RWPE1 (cell line): ENCODE data around the gene CUX1.
A peak's percentile ranks its signal among the peaks of the same experiment; 100 is the strongest.

Experiments
- CTCF ChIA-PET: fragments of 350-600 bp; sonication (Branson Sonifier 250); formaldehyde crosslinking; extraction: SDS; loops from one replicate; lab custom pipeline; 2021; lab: Yijun Ruan, JAX
- POLR2A ChIA-PET: fragments of 400-600 bp; formaldehyde crosslinking; extraction: SDS; loops from one replicate; lab custom pipeline; 2020; ENCODE audit warnings: antibody characterized with exemption; ENCODE audit not compliant: low non-redundant PET; lab: Yijun Ruan, JAX
- DNase-seq: peaks from one replicate; pipeline ENCODE4 v3.0.0; 2012; ENCODE audit warnings: low spot score
- H3K27ac ChIP-seq: fragments of 450-650 bp; 2 replicates; pipeline ENCODE4 v1.5.1; 2017
- TF ChIP-seq, protein P1 (sequence below): fragments of 450-650 bp; conservative IDR thresholded peaks from 2 replicates; pipeline ENCODE4 v1.5.1; 2017; ENCODE audit warnings: low read depth, mild to moderate bottlenecking

The CUX1 gene

DNA sequence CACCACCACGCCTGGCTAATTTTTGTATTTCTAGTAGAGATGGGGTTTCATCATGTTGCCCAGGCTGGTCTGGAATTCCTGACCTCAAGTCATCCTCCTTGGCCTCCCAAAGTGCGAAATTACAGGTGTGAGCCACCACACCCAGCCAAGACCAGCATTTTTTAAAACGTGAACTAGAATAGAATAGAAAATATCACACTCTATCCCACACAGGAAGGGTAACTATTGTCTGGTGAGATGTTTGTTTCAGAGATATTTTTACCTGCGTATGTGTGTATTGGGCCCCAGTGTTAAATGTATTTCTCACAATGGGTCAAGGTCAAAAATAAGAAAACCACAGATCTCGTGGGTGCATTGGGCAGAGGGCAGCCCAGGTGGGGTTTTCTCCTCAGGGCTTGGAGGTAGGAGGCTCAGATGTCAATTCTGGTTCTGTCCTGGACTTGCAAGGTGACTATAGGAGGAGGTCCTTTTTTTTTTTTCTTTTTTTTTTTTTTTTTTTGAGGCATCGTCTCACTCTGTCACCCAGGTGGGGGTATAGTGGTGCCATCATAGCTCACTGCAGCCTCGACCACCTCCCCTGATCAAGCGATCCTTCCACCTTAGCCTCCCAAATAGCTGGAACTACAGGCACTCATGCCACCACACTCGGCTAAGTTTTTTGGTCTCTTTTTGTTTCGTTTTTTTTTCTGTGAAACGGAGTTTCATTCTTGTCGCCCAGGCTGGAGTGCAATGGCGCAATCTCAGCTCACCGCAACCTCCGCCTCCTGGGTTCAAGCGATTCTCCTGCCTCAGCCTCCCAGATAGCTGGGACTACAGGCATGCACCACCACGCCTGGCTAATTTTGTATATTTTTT is 488.2 kb downstream of the CUX1 start:
- ChIA-PET CTCF (no interaction called here), POLR2A (no interaction called here)
- no peak for DNase-seq
- TF ChIP-seq, protein P1, sequence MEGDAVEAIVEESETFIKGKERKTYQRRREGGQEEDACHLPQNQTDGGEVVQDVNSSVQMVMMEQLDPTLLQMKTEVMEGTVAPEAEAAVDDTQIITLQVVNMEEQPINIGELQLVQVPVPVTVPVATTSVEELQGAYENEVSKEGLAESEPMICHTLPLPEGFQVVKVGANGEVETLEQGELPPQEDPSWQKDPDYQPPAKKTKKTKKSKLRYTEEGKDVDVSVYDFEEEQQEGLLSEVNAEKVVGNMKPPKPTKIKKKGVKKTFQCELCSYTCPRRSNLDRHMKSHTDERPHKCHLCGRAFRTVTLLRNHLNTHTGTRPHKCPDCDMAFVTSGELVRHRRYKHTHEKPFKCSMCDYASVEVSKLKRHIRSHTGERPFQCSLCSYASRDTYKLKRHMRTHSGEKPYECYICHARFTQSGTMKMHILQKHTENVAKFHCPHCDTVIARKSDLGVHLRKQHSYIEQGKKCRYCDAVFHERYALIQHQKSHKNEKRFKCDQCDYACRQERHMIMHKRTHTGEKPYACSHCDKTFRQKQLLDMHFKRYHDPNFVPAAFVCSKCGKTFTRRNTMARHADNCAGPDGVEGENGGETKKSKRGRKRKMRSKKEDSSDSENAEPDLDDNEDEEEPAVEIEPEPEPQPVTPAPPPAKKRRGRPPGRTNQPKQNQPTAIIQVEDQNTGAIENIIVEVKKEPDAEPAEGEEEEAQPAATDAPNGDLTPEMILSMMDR, result no peak
- H3K27ac ChIP-seq, result 0 out of 2 replicates have a peak overlapping the region, but pooled peaks have one; percentile 37

DNA sequence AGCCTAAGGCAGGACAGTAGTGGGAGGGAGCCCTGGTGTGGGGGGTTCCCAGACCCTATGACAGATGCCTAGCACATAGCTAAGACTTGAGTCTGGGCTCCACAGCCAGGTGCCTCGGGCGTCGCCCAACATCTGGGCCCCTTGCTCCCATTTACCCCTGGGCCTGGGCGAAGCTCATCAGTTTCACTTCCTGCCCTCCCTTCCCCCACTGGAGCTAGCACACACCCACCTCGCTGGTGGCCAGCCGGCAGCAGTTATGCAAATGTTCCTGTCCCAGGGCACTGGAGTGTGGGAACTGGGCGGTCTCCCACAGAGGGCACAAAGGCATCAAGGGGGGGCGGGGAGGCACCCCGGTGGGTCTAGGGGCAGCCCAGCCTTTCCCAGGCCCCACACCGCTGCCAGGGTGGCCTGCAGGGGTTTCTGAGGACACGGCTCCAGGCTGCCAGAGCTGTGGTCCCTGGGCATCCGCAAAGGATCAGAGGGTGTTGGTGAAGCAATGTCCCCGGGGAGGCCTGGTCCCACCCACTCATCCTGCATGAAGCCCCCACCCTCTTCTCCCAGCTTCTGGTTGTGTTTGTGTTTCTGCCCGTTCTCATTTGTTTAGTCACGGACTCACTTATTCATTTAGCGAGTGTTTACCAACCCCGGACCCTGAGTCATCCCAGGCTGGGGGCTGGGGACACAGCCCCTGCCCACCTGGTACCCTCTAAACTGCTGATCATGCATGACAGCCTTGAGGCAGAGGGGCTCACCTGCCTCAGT is 489.7 kb downstream of the CUX1 start:
- POLR2A ChIA-PET, result no interaction called here
- no peak for DNase-seq
- TF ChIP-seq, protein P1, result no peak
- CTCF ChIA-PET, result interaction anchor here (1.0 kb wide), 1 partner anchor 18 kb away, joined by 3 read pairs; no protein-coding TSS in a partner anchor
- H3K27ac ChIP-seq, result peak overlapping the region; percentile 37

DNA sequence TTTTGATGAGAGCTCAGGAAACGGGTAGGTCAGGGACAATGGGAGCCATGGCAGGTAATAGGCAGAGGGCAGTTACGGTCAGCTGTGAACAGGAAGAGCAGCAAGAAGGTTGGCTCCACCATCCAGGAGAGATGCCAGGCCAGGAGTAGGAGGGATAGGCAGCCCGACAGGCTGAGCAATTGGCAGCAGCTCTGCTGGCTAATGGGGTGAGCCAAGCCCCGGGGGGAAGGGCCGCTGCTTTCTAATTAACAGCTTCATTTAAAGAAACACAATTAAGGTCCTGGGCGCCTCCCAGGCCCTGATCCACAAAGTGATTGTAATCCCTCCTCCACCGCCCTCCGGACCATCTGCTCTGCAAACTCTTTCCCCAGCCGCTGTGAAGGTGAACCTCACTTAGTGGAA is 493.0 kb downstream of the CUX1 start:
- no peak overlapping the region for H3K27ac ChIP-seq
- ChIA-PET CTCF (interaction anchor here (0.5 kb wide), 1 partner anchor 322 kb away, joined by 3 read pairs; no protein-coding TSS in a partner anchor), POLR2A (no interaction called here)
- TF ChIP-seq, protein P1, result no peak
- no peak for DNase-seq

DNA sequence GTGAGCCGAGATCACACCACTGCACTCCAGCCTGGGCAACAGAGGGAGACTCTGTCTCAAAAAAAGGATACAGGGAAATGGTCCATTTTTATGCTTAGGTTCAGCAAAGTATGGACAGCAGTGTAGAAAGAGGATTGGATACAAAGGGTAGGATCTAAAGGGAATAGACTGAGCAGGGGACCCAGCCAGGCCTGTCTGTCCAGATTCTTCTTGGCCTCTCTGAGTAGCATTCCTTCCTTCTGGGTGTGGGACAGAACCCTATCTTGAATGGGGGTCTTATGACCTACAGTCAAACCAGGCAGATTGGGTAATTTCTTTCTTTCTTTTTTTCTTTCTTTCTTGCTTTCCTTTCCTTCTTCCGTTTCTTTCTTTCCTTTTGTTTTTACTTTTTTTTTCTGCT is 494.9 kb downstream of the CUX1 start:
- TF ChIP-seq, protein P1, result no peak
- H3K27ac ChIP-seq, result no peak overlapping the region; the same call in 1 of the 2 replicates
- ChIA-PET CTCF (interaction anchor here (0.6 to 0.7 kb wide), 2 partner anchors 18 to 299 kb away, joined by 3 to 6 read pairs; no protein-coding TSS in a partner anchor), POLR2A (no interaction called here)
- no peak for DNase-seq

DNA sequence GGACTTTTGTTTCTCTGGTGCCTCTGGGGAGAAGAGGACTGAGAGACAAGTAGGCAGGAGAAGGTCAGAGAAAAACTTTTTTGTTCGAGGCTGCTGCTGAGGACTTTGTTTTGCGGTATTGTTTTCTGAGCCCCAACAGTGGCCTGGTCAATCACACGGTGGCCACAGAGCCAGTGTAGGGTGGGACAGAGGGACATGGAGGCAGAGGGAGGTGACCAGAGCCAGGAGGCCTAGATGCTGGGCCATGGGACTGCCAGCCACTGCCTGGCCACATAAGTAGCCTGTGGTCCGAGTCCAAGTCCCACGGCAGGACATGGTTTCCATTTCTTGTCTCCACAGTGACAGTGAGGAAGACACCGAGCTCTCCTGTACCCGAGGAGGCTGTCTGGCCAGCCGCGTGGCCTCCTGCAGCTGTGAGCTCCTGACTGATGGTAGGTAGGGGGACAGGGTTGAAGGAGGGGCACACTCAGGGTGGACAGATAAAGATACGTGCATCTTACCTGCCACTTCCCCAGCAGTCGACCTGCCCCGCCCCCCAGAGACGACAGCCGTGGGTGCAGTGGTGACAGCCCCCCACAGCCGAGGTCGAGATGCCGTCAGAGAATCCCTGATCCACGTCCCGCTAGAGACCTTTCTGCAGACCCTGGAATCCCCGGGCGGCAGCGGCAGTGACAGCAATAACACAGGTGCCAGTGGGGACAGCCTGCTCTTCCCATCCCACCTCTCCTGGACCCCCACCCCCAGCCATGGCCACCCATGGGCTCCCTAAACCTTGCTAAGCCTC is 496.8 kb downstream of the CUX1 start:
- no peak overlapping the region; the same call in 1 of the 2 replicates for H3K27ac ChIP-seq
- no peak for DNase-seq
- ChIA-PET CTCF (no interaction called here), POLR2A (no interaction called here)
- TF ChIP-seq, protein P1, result no peak
